ENCODE data around the gene RCBTB1. TPM values are rescaled to one million over a fixed set of nuclear protein-coding genes. Genes with fewer than 3 reads are reported as not detected.
A peak's percentile ranks its signal among the peaks of the same experiment; 100 is the strongest.

The RCBTB1 gene
- total RNA-seq, 1 experiment from 2014 or later, result 16.8 TPM

DNA sequence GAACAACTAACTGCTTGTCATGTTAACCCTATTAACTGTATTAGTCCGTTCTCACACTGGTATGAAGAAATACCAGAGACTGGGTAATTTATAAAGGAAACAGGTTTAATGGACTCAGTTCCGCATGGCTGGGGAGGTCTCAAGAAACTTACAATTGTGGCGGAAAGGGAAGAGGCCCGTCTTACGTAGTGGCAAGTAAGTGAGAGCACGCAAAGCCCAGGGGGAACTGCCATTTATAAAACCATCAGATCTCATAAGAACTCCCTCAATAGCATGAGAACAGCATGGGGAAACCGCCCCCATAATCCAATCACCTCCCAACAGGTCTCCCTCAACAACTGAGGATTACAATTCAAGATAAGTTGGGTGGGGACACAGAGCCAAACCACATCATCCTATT is 54.9 kb downstream of the RCBTB1 start:
- Mint-ChIP-seq H3K4me3 (ENCODE audit: unreplicated experiment) (no peak overlapping the region), H3K9me3 (ENCODE audit: unreplicated experiment) (no peaks in the 10 kb centered on the region), H3K27me3 (ENCODE audit: insufficient read depth, unreplicated experiment) (no peaks in the 10 kb centered on the region), H3K36me3 (ENCODE audit: insufficient read depth, unreplicated experiment) (peaks cover 24% of the 10 kb centered on the region), H3K27ac (ENCODE audit: low read depth, unreplicated experiment) (no peak overlapping the region), H3K4me1 (ENCODE audit: insufficient read depth, unreplicated experiment) (no peaks in the 10 kb centered on the region)
- TF ChIP-seq CTCF (IDR thresholded peaks at IDR 0.05; ENCODE audit: unreplicated experiment), result no peak
- no TSS peak for BruUV-seq (replicated peaks)
- intact Hi-C loops (cut with micrococcal nuclease), result no loop called here
- POLR2A ChIA-PET, result interaction anchor here (0.5 kb wide), 1 partner anchor 30 kb away, joined by 4 read pairs; no protein-coding TSS in a partner anchor
- DNase-seq (ENCODE audit: unreplicated experiment), result no peak
- CTCF ChIA-PET, result no interaction called here

GRCh38 chr13:49528161-49528560 is 57.2 kb downstream of the RCBTB1 start:
- H3K36me3 Mint-ChIP-seq (ENCODE audit: insufficient read depth, unreplicated experiment), result peaks cover 31% of the 10 kb centered on the region
- H3K4me1 Mint-ChIP-seq (ENCODE audit: insufficient read depth, unreplicated experiment), result no peaks in the 10 kb centered on the region
- BruUV-seq (replicated peaks), result no TSS peak
- TF ChIP-seq CTCF (IDR thresholded peaks at IDR 0.05; ENCODE audit: unreplicated experiment), result no peak
- ChIA-PET POLR2A (interaction anchor here (1.0 kb wide), 1 partner anchor 197 kb away, joined by 4 read pairs; no protein-coding TSS in a partner anchor), CTCF (no interaction called here)
- no peaks in the 10 kb centered on the region for H3K9me3 Mint-ChIP-seq (ENCODE audit: unreplicated experiment)
- intact Hi-C loops (cut with micrococcal nuclease), result no loop called here
- H3K27ac Mint-ChIP-seq (ENCODE audit: low read depth, unreplicated experiment), result no peak overlapping the region
- DNase-seq (ENCODE audit: unreplicated experiment), result no peak
- H3K4me3 Mint-ChIP-seq (ENCODE audit: unreplicated experiment), result no peak overlapping the region
- no peaks in the 10 kb centered on the region for H3K27me3 Mint-ChIP-seq (ENCODE audit: insufficient read depth, unreplicated experiment)

DNA sequence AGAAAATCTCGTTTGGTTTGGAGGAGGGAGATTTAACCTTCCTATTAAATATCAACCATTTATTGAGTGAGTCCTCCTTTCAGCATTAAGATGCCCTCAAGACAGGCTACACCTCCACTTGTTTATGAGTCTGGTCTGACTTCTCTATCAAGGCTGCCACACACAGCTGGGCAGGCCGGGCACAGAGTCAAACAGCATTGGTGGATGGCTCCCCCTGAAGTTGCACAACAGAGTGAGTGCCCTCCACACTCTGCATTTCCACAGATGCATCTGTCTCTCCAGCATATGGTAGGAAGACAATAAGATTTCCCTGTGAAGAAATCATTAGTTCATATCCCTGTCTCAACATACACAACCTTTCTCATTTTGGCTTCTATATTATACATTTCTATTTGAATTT is 58.2 kb downstream of the RCBTB1 start:
- TF ChIP-seq CTCF (IDR thresholded peaks at IDR 0.05; ENCODE audit: unreplicated experiment), result no peak
- Mint-ChIP-seq H3K9me3 (ENCODE audit: unreplicated experiment) (no peaks in the 10 kb centered on the region), H3K4me1 (ENCODE audit: insufficient read depth, unreplicated experiment) (no peaks in the 10 kb centered on the region), H3K27ac (ENCODE audit: low read depth, unreplicated experiment) (no peak overlapping the region), H3K4me3 (ENCODE audit: unreplicated experiment) (no peak overlapping the region), H3K27me3 (ENCODE audit: insufficient read depth, unreplicated experiment) (no peaks in the 10 kb centered on the region), H3K36me3 (ENCODE audit: insufficient read depth, unreplicated experiment) (peaks cover 31% of the 10 kb centered on the region)
- DNase-seq (ENCODE audit: unreplicated experiment), result peak; percentile 2
- intact Hi-C loops (cut with micrococcal nuclease), result no loop called here
- CTCF ChIA-PET, result no interaction called here
- BruUV-seq (replicated peaks), result no TSS peak
- POLR2A ChIA-PET, result no interaction called here

GRCh38 chr13:49524740-49525501 is 60.4 kb downstream of the RCBTB1 start:
- Mint-ChIP-seq H3K9me3 (ENCODE audit: unreplicated experiment) (no peaks in the 10 kb centered on the region), H3K4me1 (ENCODE audit: insufficient read depth, unreplicated experiment) (no peaks in the 10 kb centered on the region), H3K36me3 (ENCODE audit: insufficient read depth, unreplicated experiment) (peaks cover 38% of the 10 kb centered on the region), H3K4me3 (ENCODE audit: unreplicated experiment) (no peak overlapping the region), H3K27me3 (ENCODE audit: insufficient read depth, unreplicated experiment) (no peaks in the 10 kb centered on the region), H3K27ac (ENCODE audit: low read depth, unreplicated experiment) (no peak overlapping the region)
- no peak for TF ChIP-seq CTCF (IDR thresholded peaks at IDR 0.05; ENCODE audit: unreplicated experiment)
- DNase-seq (ENCODE audit: unreplicated experiment), result no peak
- no TSS peak for BruUV-seq (replicated peaks)
- ChIA-PET CTCF (interaction anchor here (0.9 kb wide), 1 partner anchor 10 kb away, joined by 5 read pairs; no protein-coding TSS in a partner anchor), POLR2A (interaction anchor here (0.6 to 0.8 kb wide), 2 partner anchors 61 to 67 kb away, joined by 3 read pairs; partner anchors contain the start of gene RCBTB1)
- intact Hi-C loops (cut with micrococcal nuclease), result no loop called here
